HTR-8/SVneo (cell line): Measurements from ENCODE around the gene DACH1.
"Not testable (repeated sequence)": the region's sequence is repeated elsewhere in the genome, so short reads cannot be mapped to it uniquely, and the experiment has no call there.

Experiments
- DNase-seq: peaks from one replicate; pipeline ENCODE4 v3.0.0; 2011; ENCODE audit warnings: low spot score, mixed read lengths; ENCODE audit not compliant: insufficient read length
- FAIRE-seq: peaks from 2 replicates; lab custom pipeline; 2011; peaks lifted over from hg19 to GRCh38; lab: Jason Lieb, UNC

DACH1 gene

GRCh38 chr13:71867131-71867814, at the start of gene DACH1:
DACH1 (minus strand) TSS chr13:71867204.
- peak; percentile 10 for DNase-seq
- no peak for FAIRE-seq

GRCh38 chr13:71913717-71914116, 46.7 kb upstream of the DACH1 start:
- DNase-seq (no peak), FAIRE-seq (no peak)

GRCh38 chr13:71912524-71912923, 45.5 kb upstream of the DACH1 start:
- FAIRE-seq: no peak
- DNase-seq: no peak

GRCh38 chr13:71906448-71906847, 39.4 kb upstream of the DACH1 start:
- FAIRE-seq: no peak
- no peak for DNase-seq

- DNase-seq: no peak
Observed at GRCh38 chr13:71902676-71903075, 35.7 kb upstream of the DACH1 start.

GRCh38 chr13:71893506-71893905, 26.5 kb upstream of the DACH1 start:
- DNase-seq, FAIRE-seq: not testable (repeated sequence)

More at GRCh38 chr13:71902676-71903075, 35.7 kb upstream of the DACH1 start:
- no peak for FAIRE-seq

- no peak for FAIRE-seq
Observed at GRCh38 chr13:71886880-71887279, 19.9 kb upstream of the DACH1 start.

GRCh38 chr13:71882120-71882519, 15.1 kb upstream of the DACH1 start:
- FAIRE-seq: no peak
- no peak for DNase-seq

More at GRCh38 chr13:71886880-71887279, 19.9 kb upstream of the DACH1 start:
- no peak for DNase-seq

- no peak for FAIRE-seq
Observed at GRCh38 chr13:71880753-71881541, 13.9 kb upstream of the DACH1 start.

GRCh38 chr13:71879808-71880344, 12.9 kb upstream of the DACH1 start:
- FAIRE-seq (no peak), DNase-seq (no peak)

More at GRCh38 chr13:71880753-71881541, 13.9 kb upstream of the DACH1 start:
- no peak for DNase-seq

GRCh38 chr13:71879129-71879535, 12.1 kb upstream of the DACH1 start:
- DNase-seq (no peak), FAIRE-seq (no peak)

- FAIRE-seq: no peak
- no peak for DNase-seq
Observed at GRCh38 chr13:71877256-71877653, 10.3 kb upstream of the DACH1 start.

- DNase-seq: no peak
- no peak for FAIRE-seq
Observed at GRCh38 chr13:71876648-71877255, 9.7 kb upstream of the DACH1 start.

GRCh38 chr13:71875823-71876222, 8.8 kb upstream of the DACH1 start:
- DNase-seq (no peak), FAIRE-seq (no peak)

- FAIRE-seq (no peak), DNase-seq (no peak)
Observed at GRCh38 chr13:71874458-71874857, 7.5 kb upstream of the DACH1 start.

GRCh38 chr13:71873418-71874247, 6.6 kb upstream of the DACH1 start:
- DNase-seq: no peak
- no peak for FAIRE-seq

- no peak for FAIRE-seq
- DNase-seq: no peak
Observed at GRCh38 chr13:71871844-71872243, 4.8 kb upstream of the DACH1 start.

- DNase-seq: no peak
- no peak for FAIRE-seq
Observed at GRCh38 chr13:71871176-71871754, 4.3 kb upstream of the DACH1 start.

- no peak for DNase-seq
- no peak for FAIRE-seq
Observed at GRCh38 chr13:71870100-71870499, 3.1 kb upstream of the DACH1 start.

- no peak for FAIRE-seq
- DNase-seq: no peak
Observed at GRCh38 chr13:71869274-71869673, 2.3 kb upstream of the DACH1 start.
